BJ (cell line): ENCODE results near the gene GFOD1. TPM values are rescaled to one million over a fixed set of nuclear protein-coding genes. Genes with fewer than 3 reads are reported as not detected.

Source experiments
- CTCF ChIA-PET: fragments of 350-600 bp; formaldehyde crosslinking; extraction: SDS; loops from one replicate; lab custom pipeline; 2021; ENCODE audit warnings: antibody characterized with exemption, inconsistent platforms; lab: Yijun Ruan, JAX
- POLR2A ChIA-PET: fragments of 300-600 bp; sonication (Branson Sonifier 250); formaldehyde crosslinking; extraction: SDS; loops from one replicate; lab custom pipeline; 2021; ENCODE audit warnings: antibody characterized with exemption; lab: Charles Lee
- DNase-seq: peaks from one replicate; pipeline ENCODE4 v3.0.0-alpha.2; 2011; ENCODE audit warnings: low read depth
- H3K27me3 ChIP-seq: 2 replicates; pipeline ENCODE4 v1.6.0; 2011; ENCODE audit warnings: low read length; ENCODE audit not compliant: control insufficient read depth, insufficient read depth
- H3K36me3 ChIP-seq: 2 replicates; pipeline ENCODE4 v1.5.1; 2011; ENCODE audit warnings: low read length; ENCODE audit not compliant: control insufficient read depth, insufficient read depth
- H3K4me3 ChIP-seq: 2 replicates; pipeline ENCODE4 v1.5.1; 2011; ENCODE audit warnings: low read depth, mild to moderate bottlenecking, control low read depth, low read length
- CTCF ChIP-seq: IDR thresholded peaks from 2 replicates; pipeline ENCODE4 v1.5.1; 2011; ENCODE audit warnings: low read depth, mild to moderate bottlenecking, control low read depth, inconsistent platforms, low read length, moderate library complexity; ENCODE audit not compliant: insufficient read depth
- polyA plus RNA-seq: library from polyadenylated mRNA; depleted of rRNA; stranded (reverse); fragments of >200 nt; gene quantifications from 2 replicates; pipeline ENCODE4 v1.2.3, GENCODE V29; 2011

The GFOD1 gene
- polyA plus RNA-seq, 1 experiment = 0.76 TPM

- DNase-seq = peak; percentile 95
- TF ChIP-seq CTCF = no peak
- ChIA-PET POLR2A (no interaction called here), CTCF (no interaction called here)
- Histone ChIP-seq H3K36me3 (no peaks in the 10 kb centered on the region), H3K4me3 (no peak overlapping the region), H3K27me3 (peaks cover 1% of the 10 kb centered on the region)
Observed at GRCh38 chr6:13508711-13509705, 21.6 kb upstream of the GFOD1 start.

- Histone ChIP-seq H3K4me3 (no peak overlapping the region), H3K27me3 (0 out of 2 replicates have a peak, but pooled peaks cover 1% of the 10 kb centered on the region), H3K36me3 (no peaks in the 10 kb centered on the region)
- DNase-seq = no peak
- CTCF ChIA-PET = no interaction called here
- TF ChIP-seq CTCF = no peak
- POLR2A ChIA-PET = no interaction called here
Observed at GRCh38 chr6:13507306-13507860, 20.0 kb upstream of the GFOD1 start.

GRCh38 chr6:13505345-13505734, 17.9 kb upstream of the GFOD1 start:
- H3K36me3 ChIP-seq = no peaks in the 10 kb centered on the region
- CTCF ChIA-PET = no interaction called here
- 0 out of 2 replicates have a peak, but pooled peaks cover 1% of the 10 kb centered on the region for H3K27me3 ChIP-seq
- POLR2A ChIA-PET = no interaction called here
- DNase-seq = no peak
- no peak for TF ChIP-seq CTCF
- H3K4me3 ChIP-seq = no peak overlapping the region

GRCh38 chr6:13504611-13505344, 17.4 kb upstream of the GFOD1 start:
- no peak for TF ChIP-seq CTCF
- Histone ChIP-seq H3K27me3 (0 out of 2 replicates have a peak, but pooled peaks cover 1% of the 10 kb centered on the region), H3K4me3 (no peak overlapping the region), H3K36me3 (no peaks in the 10 kb centered on the region)
- DNase-seq = no peak
- ChIA-PET POLR2A (no interaction called here), CTCF (no interaction called here)

- DNase-seq = no peak
- Histone ChIP-seq H3K36me3 (no peaks in the 10 kb centered on the region), H3K4me3 (no peak overlapping the region), H3K27me3 (0 out of 2 replicates have a peak, but pooled peaks cover 1% of the 10 kb centered on the region)
- TF ChIP-seq CTCF = no peak
- ChIA-PET POLR2A (no interaction called here), CTCF (no interaction called here)
Observed at GRCh38 chr6:13500915-13501314, 13.5 kb upstream of the GFOD1 start.
